ENCODE results near the gene ZNF329. TPM values are rescaled to one million over a fixed set of nuclear protein-coding genes. Genes with fewer than 3 reads are reported as not detected.

ZNF329 gene
- total and polyA plus RNA-seq, 9 of the 15 experiments (the other 6 are each of a cell fraction or from before 2014, with no cell fraction given): 0.21 to 3.6 (median 2.2) TPM

GRCh38 chr19:58083021-58083420 is 67.6 kb downstream of the ZNF329 start (continued):
- no peak for TF ChIP-seq GTF2B (IDR thresholded peaks at IDR 0.05; ENCODE audit: extremely low read depth, insufficient read length)
- no peak for TF ChIP-seq MLLT1 (IDR thresholded peaks at IDR 0.05)

GRCh38 chr19:58079792-58080191 is 70.8 kb downstream of the ZNF329 start:
- no peaks in the 10 kb centered on the region for H4K20me1 ChIP-seq (replicated peaks; ENCODE audit: control insufficient read depth, insufficient read depth, low read length)
- no peak overlapping the region for H3K4me3 ChIP-seq
- intact Hi-C loops (cut with micrococcal nuclease): no loop called here
- ATAC-seq (no peak), FAIRE-seq (no peak), DNase-seq (ENCODE audit: extremely low read depth in 1 of 4, low spot score in 3 of 4) (no peak)
- peaks cover 0 to 6% of the 10 kb centered on the region in 2 experiments; a peak in 1 of 5 replicates for H3K4me1 ChIP-seq (replicated peaks in 1 of 2; ENCODE audit: control insufficient read depth in 2 of 2, insufficient read depth in 2 of 2, low read length in 2 of 2)
- no peaks in the 10 kb centered on the region for H3K27me3 ChIP-seq (ENCODE audit: control insufficient read depth in 2 of 2, insufficient read depth in 2 of 2, low read length in 2 of 2)
- in situ Hi-C loops (cut with MboI): no loop called here
- no peak for TF ChIP-seq CUX1 (CRISPR knock-in tag; IDR thresholded peaks at IDR 0.05)
- BruUV-seq (replicated peaks): no TSS peak
- H3K36me3 ChIP-seq (ENCODE audit: control insufficient read depth, insufficient read depth, low read length): no peaks in the 10 kb centered on the region
- H3K27ac ChIP-seq (ENCODE audit: extremely low read depth, low read depth, low read length): no peak overlapping the region
- no peak overlapping the region for H2AFZ ChIP-seq (ENCODE audit: low read depth, low read length)
- H3K79me2 ChIP-seq (ENCODE audit: control insufficient read depth, insufficient read depth, low read length): no peaks in the 10 kb centered on the region
- H3K9me1 ChIP-seq (ENCODE audit: control insufficient read depth, insufficient read depth, low read length): no peaks in the 10 kb centered on the region
- 0% methylated on average over 9 of the region's 10 CpGs for WGBS (ENCODE audit: insufficient coverage, low coverage, missing lambda C conversion rate)
- no peak overlapping the region for H3K9ac ChIP-seq (ENCODE audit: insufficient read depth in 1 of 2, low read depth in 2 of 2, low read length in 2 of 2)
- ChIA-PET POLR2A (no interaction called here), CTCF (ENCODE audit: low intra/inter-chr PET ratio) (no interaction called here)
- H3K4me2 ChIP-seq (ENCODE audit: insufficient read depth, low read length): no peak overlapping the region
- H3K9me3 ChIP-seq (replicated peaks; ENCODE audit: control insufficient read depth, insufficient read depth, low read depth, low read length): no peaks in the 10 kb centered on the region; the same call in 1 of the 2 replicates

Other genes with a start within 250 kb of the ZNF329 start
Only the 7 nearest of the 18 such genes appear.
- gene ZNF606, start 148.0 kb downstream of the ZNF329 start, total RNA-seq (2014; rRNA removed): 0.18 and 0.53 TPM in 2 replicates
- 0.32 and 0.44 TPM in 2 replicates for gene ZNF606, start 148.0 kb downstream of the ZNF329 start, total RNA-seq (2014; rRNA removed; fragmentation: Illumina TruSeq; extraction: Trizol)
- gene ZNF606, start 148.0 kb downstream of the ZNF329 start, total RNA-seq (2015; rRNA removed; fragmentation: Illumina TruSeq; extraction: Trizol): 0.25 and 0.34 TPM in 2 replicates
- gene ZNF606, start 148.0 kb downstream of the ZNF329 start, total RNA-seq (2021): 0.45 and 0.84 TPM in 2 replicates
- gene ZNF606, start 148.0 kb downstream of the ZNF329 start, polyA plus RNA-seq (2011; rRNA removed): 0.28 TPM in 1 of 2 replicates, not detected in the other
- 0.31 and 0.37 TPM in 2 replicates for gene ZNF606, start 148.0 kb downstream of the ZNF329 start, polyA plus RNA-seq (2014; fragmentation: Illumina TruSeq; extraction: Trizol)
- under 1 TPM; 0.03 to 0.08 TPM for gene ZNF606, start 148.0 kb downstream of the ZNF329 start, polyA plus RNA-seq (2014; fragmentation: Nextera tagmentation; extraction: Ambion mirVana)
- 0.77 and 0.98 TPM in 2 replicates for gene ZNF606, start 148.0 kb downstream of the ZNF329 start, polyA plus RNA-seq (2014; rRNA removed)
- gene ZSCAN1, start 116.8 kb downstream of the ZNF329 start, total RNA-seq (2014; rRNA removed): not detected in 2 replicates
- gene ZSCAN1, start 116.8 kb downstream of the ZNF329 start, total RNA-seq (2014; rRNA removed; fragmentation: Illumina TruSeq; extraction: Trizol): not detected in 2 replicates
- not detected in 2 replicates for gene ZSCAN1, start 116.8 kb downstream of the ZNF329 start, total RNA-seq (2015; rRNA removed; fragmentation: Illumina TruSeq; extraction: Trizol)
- gene ZSCAN1, start 116.8 kb downstream of the ZNF329 start, total RNA-seq (2021): not detected in 2 replicates
- not detected in 2 replicates for gene ZSCAN1, start 116.8 kb downstream of the ZNF329 start, polyA plus RNA-seq (2011; rRNA removed)
- not detected in 2 replicates for gene ZSCAN1, start 116.8 kb downstream of the ZNF329 start, polyA plus RNA-seq (2014; fragmentation: Illumina TruSeq; extraction: Trizol)
- not detected for gene ZSCAN1, start 116.8 kb downstream of the ZNF329 start, polyA plus RNA-seq (2014; fragmentation: Nextera tagmentation; extraction: Ambion mirVana)
- not detected in 2 replicates for gene ZSCAN1, start 116.8 kb downstream of the ZNF329 start, polyA plus RNA-seq (2014; rRNA removed)
- not detected in 2 replicates for gene ZNF135, start 91.5 kb downstream of the ZNF329 start, total RNA-seq (2014; rRNA removed)
- not detected in 2 replicates for gene ZNF135, start 91.5 kb downstream of the ZNF329 start, total RNA-seq (2014; rRNA removed; fragmentation: Illumina TruSeq; extraction: Trizol)
- gene ZNF135, start 91.5 kb downstream of the ZNF329 start, total RNA-seq (2015; rRNA removed; fragmentation: Illumina TruSeq; extraction: Trizol): not detected in 2 replicates
- gene ZNF135, start 91.5 kb downstream of the ZNF329 start, total RNA-seq (2021): not detected in 2 replicates
- gene ZNF135, start 91.5 kb downstream of the ZNF329 start, polyA plus RNA-seq (2011; rRNA removed): not detected in 2 replicates
- not detected in 2 replicates for gene ZNF135, start 91.5 kb downstream of the ZNF329 start, polyA plus RNA-seq (2014; fragmentation: Illumina TruSeq; extraction: Trizol)
- not detected for gene ZNF135, start 91.5 kb downstream of the ZNF329 start, polyA plus RNA-seq (2014; fragmentation: Nextera tagmentation; extraction: Ambion mirVana)
- not detected in 2 replicates for gene ZNF135, start 91.5 kb downstream of the ZNF329 start, polyA plus RNA-seq (2014; rRNA removed)
- 0.23 and 0.65 TPM in 2 replicates for gene ZSCAN18, start 52.6 kb downstream of the ZNF329 start, total RNA-seq (2014; rRNA removed)
- gene ZSCAN18, start 52.6 kb downstream of the ZNF329 start, total RNA-seq (2014; rRNA removed; fragmentation: Illumina TruSeq; extraction: Trizol): 0.07 and 0.35 TPM in 2 replicates
- 0.14 and 0.30 TPM in 2 replicates for gene ZSCAN18, start 52.6 kb downstream of the ZNF329 start, total RNA-seq (2015; rRNA removed; fragmentation: Illumina TruSeq; extraction: Trizol)
- 0.81 and 1.0 TPM in 2 replicates for gene ZSCAN18, start 52.6 kb downstream of the ZNF329 start, total RNA-seq (2021)
- 0.38 and 0.43 TPM in 2 replicates for gene ZSCAN18, start 52.6 kb downstream of the ZNF329 start, polyA plus RNA-seq (2011; rRNA removed)
- 0.40 and 0.48 TPM in 2 replicates for gene ZSCAN18, start 52.6 kb downstream of the ZNF329 start, polyA plus RNA-seq (2014; fragmentation: Illumina TruSeq; extraction: Trizol)
- under 1 TPM in 1 of 2 experiments, not detected in 1; 0.08 TPM for gene ZSCAN18, start 52.6 kb downstream of the ZNF329 start, polyA plus RNA-seq (2014; fragmentation: Nextera tagmentation; extraction: Ambion mirVana)
- 0.71 and 1.9 TPM in 2 replicates for gene ZSCAN18, start 52.6 kb downstream of the ZNF329 start, polyA plus RNA-seq (2014; rRNA removed)
- 28.1 and 31.1 TPM in 2 replicates for gene ZNF274, start 32.3 kb upstream of the ZNF329 start, total RNA-seq (2014; rRNA removed)
- 26.8 and 28.9 TPM in 2 replicates for gene ZNF274, start 32.3 kb upstream of the ZNF329 start, total RNA-seq (2014; rRNA removed; fragmentation: Illumina TruSeq; extraction: Trizol)
- gene ZNF274, start 32.3 kb upstream of the ZNF329 start, total RNA-seq (2015; rRNA removed; fragmentation: Illumina TruSeq; extraction: Trizol): 21.5 and 22.1 TPM in 2 replicates
- gene ZNF274, start 32.3 kb upstream of the ZNF329 start, total RNA-seq (2021): 28.2 and 28.7 TPM in 2 replicates
- 35.3 and 37.0 TPM in 2 replicates for gene ZNF274, start 32.3 kb upstream of the ZNF329 start, polyA plus RNA-seq (2011; rRNA removed)
- gene ZNF274, start 32.3 kb upstream of the ZNF329 start, polyA plus RNA-seq (2014; fragmentation: Illumina TruSeq; extraction: Trizol): 32.0 and 32.8 TPM in 2 replicates
- 1 to 10 TPM; 5.2 to 5.4 TPM for gene ZNF274, start 32.3 kb upstream of the ZNF329 start, polyA plus RNA-seq (2014; fragmentation: Nextera tagmentation; extraction: Ambion mirVana)
- 31.0 and 33.6 TPM in 2 replicates for gene ZNF274, start 32.3 kb upstream of the ZNF329 start, polyA plus RNA-seq (2014; rRNA removed)
- gene ZNF544, start 78.1 kb upstream of the ZNF329 start, total RNA-seq (2014; rRNA removed): 59.0 and 64.1 TPM in 2 replicates
- gene ZNF544, start 78.1 kb upstream of the ZNF329 start, total RNA-seq (2014; rRNA removed; fragmentation: Illumina TruSeq; extraction: Trizol): 51.3 and 53.5 TPM in 2 replicates
- 37.8 and 39.4 TPM in 2 replicates for gene ZNF544, start 78.1 kb upstream of the ZNF329 start, total RNA-seq (2015; rRNA removed; fragmentation: Illumina TruSeq; extraction: Trizol)
- 37.5 and 43.6 TPM in 2 replicates for gene ZNF544, start 78.1 kb upstream of the ZNF329 start, total RNA-seq (2021)
- 45.6 and 53.5 TPM in 2 replicates for gene ZNF544, start 78.1 kb upstream of the ZNF329 start, polyA plus RNA-seq (2011; rRNA removed)
- gene ZNF544, start 78.1 kb upstream of the ZNF329 start, polyA plus RNA-seq (2014; fragmentation: Illumina TruSeq; extraction: Trizol): 32.3 and 39.3 TPM in 2 replicates
- gene ZNF544, start 78.1 kb upstream of the ZNF329 start, polyA plus RNA-seq (2014; fragmentation: Nextera tagmentation; extraction: Ambion mirVana): 10 to 100 TPM; 23.6 to 28.6 TPM
- gene ZNF544, start 78.1 kb upstream of the ZNF329 start, polyA plus RNA-seq (2014; rRNA removed): 41.4 and 53.8 TPM in 2 replicates
- gene ZNF8, start 128.2 kb upstream of the ZNF329 start, total RNA-seq (2014; rRNA removed): 5.4 and 6.4 TPM in 2 replicates
- 5.4 and 5.6 TPM in 2 replicates for gene ZNF8, start 128.2 kb upstream of the ZNF329 start, total RNA-seq (2014; rRNA removed; fragmentation: Illumina TruSeq; extraction: Trizol)
- gene ZNF8, start 128.2 kb upstream of the ZNF329 start, total RNA-seq (2015; rRNA removed; fragmentation: Illumina TruSeq; extraction: Trizol): 5.6 and 5.8 TPM in 2 replicates
- 7.0 and 7.7 TPM in 2 replicates for gene ZNF8, start 128.2 kb upstream of the ZNF329 start, total RNA-seq (2021)
- gene ZNF8, start 128.2 kb upstream of the ZNF329 start, polyA plus RNA-seq (2011; rRNA removed): 4.7 and 6.4 TPM in 2 replicates
- gene ZNF8, start 128.2 kb upstream of the ZNF329 start, polyA plus RNA-seq (2014; fragmentation: Illumina TruSeq; extraction: Trizol): 3.1 and 3.2 TPM in 2 replicates
- 1 to 10 TPM in 1 of 2 experiments, under 1 TPM in 1; 0.71 to 1.0 TPM for gene ZNF8, start 128.2 kb upstream of the ZNF329 start, polyA plus RNA-seq (2014; fragmentation: Nextera tagmentation; extraction: Ambion mirVana)
- gene ZNF8, start 128.2 kb upstream of the ZNF329 start, polyA plus RNA-seq (2014; rRNA removed): 3.7 and 3.8 TPM in 2 replicates

Data from K562 (cell line).